HEK293 (cell line): ENCODE results near the gene RPIA.

Experiments used
- CTCF ChIA-PET: fragments of 350-600 bp; formaldehyde crosslinking; extraction: SDS; loops from one replicate; lab custom pipeline; 2021; ENCODE audit warnings: antibody characterized with exemption; lab: Yijun Ruan, JAX
- POLR2A ChIA-PET: fragments of 300-600 bp; formaldehyde crosslinking; extraction: SDS; loops from one replicate; lab custom pipeline; 2020; ENCODE audit warnings: antibody characterized with exemption, inconsistent platforms; lab: Yijun Ruan, JAX
- H3K27ac ChIP-seq: fragments of 200-500 bp; sonication (Bioruptor generic); 2 replicates; pipeline ENCODE4 v1.5.1; 2014; ENCODE audit warnings: low read depth, low read length, control low read depth, inconsistent platforms; ENCODE audit errors: extremely low read depth
- H3K36me3 ChIP-seq, 2 experiments: fragments of 200-500 bp in 1 of 2; sonication (Bioruptor generic) in 1 of 2; 1 replicate in 1 of 2; 2 replicates in 1 of 2; pipeline ENCODE4 v1.5.1; 2014 to 2017; ENCODE audit warnings: inconsistent platforms in 2 of 2, low read length in 2 of 2; ENCODE audit not compliant: control insufficient read depth in 2 of 2, insufficient read depth in 1 of 2
- H3K4me1 ChIP-seq: fragments of 200-500 bp; sonication (Bioruptor generic); 2 replicates; pipeline ENCODE4 v1.5.1; 2014; ENCODE audit warnings: mild to moderate bottlenecking, low read length, inconsistent platforms; ENCODE audit not compliant: control insufficient read depth, insufficient read depth
- H3K4me3 ChIP-seq: 2 replicates; pipeline ENCODE4 v1.5.1; 2011; ENCODE audit warnings: low read depth, mild to moderate bottlenecking, control low read depth, low read length, moderate library complexity
- H3K9me3 ChIP-seq: fragments of 200-500 bp; sonication (Bioruptor generic); 2 replicates; pipeline ENCODE4 v1.5.1; 2014; ENCODE audit warnings: low read depth, low read length, inconsistent platforms; ENCODE audit not compliant: control insufficient read depth, insufficient read depth
- SCRT2 ChIP-seq: fragments of 450-650 bp; formaldehyde crosslinking; IDR thresholded peaks from 2 replicates; pipeline ENCODE4 v1.5.1; 2016; ENCODE audit warnings: missing biosample characterization, missing genetic modification characterization
- SP7 ChIP-seq: fragments of 450-650 bp; formaldehyde crosslinking; IDR thresholded peaks from 2 replicates; pipeline ENCODE4 v1.5.1; 2016; ENCODE audit warnings: missing biosample characterization, missing genetic modification characterization
- ZBTB44 ChIP-seq: fragments of 450-650 bp; IDR thresholded peaks from 2 replicates; pipeline ENCODE4 v1.5.1; 2018; ENCODE audit warnings: missing biosample characterization, mild to moderate bottlenecking, missing genetic modification characterization
- ZNF2 ChIP-seq: fragments of 450-650 bp; formaldehyde crosslinking; IDR thresholded peaks from 2 replicates; pipeline ENCODE4 v1.5.1; 2016; ENCODE audit warnings: missing biosample characterization, missing genetic modification characterization
- ZNF335 ChIP-seq: fragments of 450-650 bp; formaldehyde crosslinking; conservative IDR thresholded peaks from 2 replicates; pipeline ENCODE4 v1.5.1; 2016; ENCODE audit warnings: missing biosample characterization, missing genetic modification characterization
- ZNF654 ChIP-seq: fragments of 450-650 bp; formaldehyde crosslinking; IDR thresholded peaks from 2 replicates; pipeline ENCODE4 v1.5.1; 2016; ENCODE audit warnings: low read depth, missing biosample characterization, missing genetic modification characterization
- ZNF692 ChIP-seq: fragments of 450-650 bp; formaldehyde crosslinking; IDR thresholded peaks from 2 replicates; pipeline ENCODE4 v1.5.1; 2016; ENCODE audit warnings: missing biosample characterization, missing genetic modification characterization
- ZSCAN16 ChIP-seq: fragments of 450-650 bp; formaldehyde crosslinking; IDR thresholded peaks from 2 replicates; pipeline ENCODE4 v1.5.1; 2016; ENCODE audit warnings: missing biosample characterization, missing genetic modification characterization
- ZSCAN30 ChIP-seq: fragments of 450-650 bp; IDR thresholded peaks from 2 replicates; pipeline ENCODE4 v1.5.1; 2018; ENCODE audit warnings: missing biosample characterization, mild to moderate bottlenecking, missing genetic modification characterization, moderate library complexity
- TF ChIP-seq, protein P1 (sequence below): fragments of 450-650 bp; formaldehyde crosslinking; IDR thresholded peaks from 2 replicates; pipeline ENCODE4 v1.5.1; 2016; ENCODE audit warnings: missing biosample characterization, missing genetic modification characterization
- TF ChIP-seq, protein P2 (sequence below): fragments of 450-650 bp; formaldehyde crosslinking; IDR thresholded peaks from 2 replicates; pipeline ENCODE4 v1.5.1; 2016; ENCODE audit warnings: missing biosample characterization, missing genetic modification characterization

Gene RPIA

GRCh38 chr2:88669482-88670214 is 21.8 kb upstream of the RPIA start:
- Histone ChIP-seq H3K9me3 (no peaks in the 10 kb centered on the region), H3K4me3 (no peak overlapping the region), H3K27ac (no peak overlapping the region), H3K36me3 (no peaks in the 10 kb centered on the region), H3K4me1 (no peaks in the 10 kb centered on the region)
- ChIA-PET CTCF (interaction anchor here (0.6 to 11.2 kb wide), 29 partner anchors 8 to 540 kb away, joined by 3 to 220 read pairs (median 4); no protein-coding TSS in a partner anchor), POLR2A (interaction anchor here (0.6 to 1.1 kb wide), 4 partner anchors 10 to 69 kb away, joined by 3 to 6 read pairs (median 3); no protein-coding TSS in a partner anchor)
- TF ChIP-seq SCRT2 (peak; percentile 52; the same call in 1 of the 2 replicates), ZNF654 (tag by site-specific recombination) (peak; percentile 60), SP7 (tag by site-specific recombination) (no peak)
- TF ChIP-seq, protein P1, sequence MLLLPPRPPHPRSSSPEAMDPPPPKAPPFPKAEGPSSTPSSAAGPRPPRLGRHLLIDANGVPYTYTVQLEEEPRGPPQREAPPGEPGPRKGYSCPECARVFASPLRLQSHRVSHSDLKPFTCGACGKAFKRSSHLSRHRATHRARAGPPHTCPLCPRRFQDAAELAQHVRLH (tag by site-specific recombination), result no peak
- TF ChIP-seq, protein P2, sequence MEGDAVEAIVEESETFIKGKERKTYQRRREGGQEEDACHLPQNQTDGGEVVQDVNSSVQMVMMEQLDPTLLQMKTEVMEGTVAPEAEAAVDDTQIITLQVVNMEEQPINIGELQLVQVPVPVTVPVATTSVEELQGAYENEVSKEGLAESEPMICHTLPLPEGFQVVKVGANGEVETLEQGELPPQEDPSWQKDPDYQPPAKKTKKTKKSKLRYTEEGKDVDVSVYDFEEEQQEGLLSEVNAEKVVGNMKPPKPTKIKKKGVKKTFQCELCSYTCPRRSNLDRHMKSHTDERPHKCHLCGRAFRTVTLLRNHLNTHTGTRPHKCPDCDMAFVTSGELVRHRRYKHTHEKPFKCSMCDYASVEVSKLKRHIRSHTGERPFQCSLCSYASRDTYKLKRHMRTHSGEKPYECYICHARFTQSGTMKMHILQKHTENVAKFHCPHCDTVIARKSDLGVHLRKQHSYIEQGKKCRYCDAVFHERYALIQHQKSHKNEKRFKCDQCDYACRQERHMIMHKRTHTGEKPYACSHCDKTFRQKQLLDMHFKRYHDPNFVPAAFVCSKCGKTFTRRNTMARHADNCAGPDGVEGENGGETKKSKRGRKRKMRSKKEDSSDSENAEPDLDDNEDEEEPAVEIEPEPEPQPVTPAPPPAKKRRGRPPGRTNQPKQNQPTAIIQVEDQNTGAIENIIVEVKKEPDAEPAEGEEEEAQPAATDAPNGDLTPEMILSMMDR, result peak; percentile 27; the same call in 1 of the 2 replicates

DNA sequence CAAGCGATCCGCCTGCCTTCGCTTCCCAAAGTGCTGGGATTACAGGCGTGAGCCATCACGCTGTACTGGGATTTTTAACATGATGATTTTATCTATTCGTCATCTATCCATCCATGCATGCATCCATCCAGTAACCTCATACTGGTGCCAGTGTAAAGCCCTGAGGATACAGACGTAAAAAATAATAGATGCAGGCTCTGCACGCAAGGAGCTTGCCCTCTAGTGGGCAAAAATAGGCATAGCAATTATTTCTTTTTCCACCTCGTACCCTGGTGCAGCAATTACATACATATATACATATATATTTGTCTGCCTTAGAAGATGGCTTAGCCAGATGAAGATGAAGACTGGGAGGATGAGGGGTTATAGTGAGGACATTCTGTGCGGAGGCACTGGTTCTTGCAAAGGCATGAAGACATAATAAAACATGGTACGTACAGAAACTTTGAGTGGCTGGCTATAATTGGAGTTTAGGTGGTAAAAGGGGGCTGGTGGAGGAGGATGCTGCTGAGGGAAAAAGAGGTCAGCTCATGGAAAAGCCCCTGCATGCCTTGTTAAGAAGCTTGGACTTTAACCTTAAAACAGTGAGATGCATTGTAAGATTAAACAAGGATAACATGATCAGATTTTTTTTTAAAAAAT is 19.6 kb upstream of the RPIA start:
- ChIA-PET POLR2A (no interaction called here), CTCF (interaction anchor here (0.6 to 11.2 kb wide), 29 partner anchors 9 to 611 kb away, joined by 3 to 220 read pairs (median 4); partner anchors contain the start of gene RPIA)
- H3K9me3 ChIP-seq, result no peaks in the 10 kb centered on the region

More for the DNA sequence above, 19.6 kb upstream of the RPIA start:
- no peaks in the 10 kb centered on the region for H3K36me3 ChIP-seq
- TF ChIP-seq ZNF2 (tag by site-specific recombination), result no peak
- peak; percentile 80 for TF ChIP-seq ZNF654 (tag by site-specific recombination)
- no peak for TF ChIP-seq ZNF335 (tag by site-specific recombination)
- TF ChIP-seq, protein P2, result peak; percentile 32; the same call in 1 of the 2 replicates
- TF ChIP-seq ZSCAN16 (tag by site-specific recombination), result no peak
- no peak for TF ChIP-seq ZNF692 (tag by site-specific recombination)
- peak; percentile 44; the same call in 1 of the 2 replicates for TF ChIP-seq ZBTB44 (tag by site-specific recombination)
- peak; percentile 70 for TF ChIP-seq ZSCAN30
- no peak overlapping the region for H3K4me3 ChIP-seq
- H3K4me1 ChIP-seq, result no peaks in the 10 kb centered on the region
- H3K27ac ChIP-seq, result no peak overlapping the region
